ENCODE data around the gene SLC38A11. TPM values are rescaled to one million over a fixed set of nuclear protein-coding genes. Genes with fewer than 3 reads are reported as not detected.
"Not testable (repeated sequence)": the region's sequence is repeated elsewhere in the genome, so short reads cannot be mapped to it uniquely, and the experiment has no call there.

SLC38A11 gene
- total RNA-seq, 1 donor from 2014 or later: not detected

DNA sequence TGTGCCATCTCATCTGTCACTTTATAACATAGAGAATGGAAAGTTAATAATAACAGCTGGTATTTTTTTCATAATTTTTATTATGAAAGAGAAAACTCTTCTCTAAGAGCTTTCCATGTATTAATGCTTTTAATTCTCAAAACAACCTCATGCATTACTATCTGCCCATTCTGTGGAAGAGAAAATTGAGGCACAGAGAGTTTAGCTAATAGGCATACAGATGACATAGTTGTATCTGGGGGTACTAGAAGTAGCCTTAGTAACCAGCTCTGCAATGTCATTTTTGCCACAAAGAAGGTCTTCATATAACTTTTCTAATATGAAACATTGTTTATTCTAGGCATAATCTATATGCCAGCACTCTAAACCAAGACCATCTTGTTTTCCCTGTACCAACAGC is 77.4 kb downstream of the SLC38A11 start:
- DNase-seq: no peak

DNA sequence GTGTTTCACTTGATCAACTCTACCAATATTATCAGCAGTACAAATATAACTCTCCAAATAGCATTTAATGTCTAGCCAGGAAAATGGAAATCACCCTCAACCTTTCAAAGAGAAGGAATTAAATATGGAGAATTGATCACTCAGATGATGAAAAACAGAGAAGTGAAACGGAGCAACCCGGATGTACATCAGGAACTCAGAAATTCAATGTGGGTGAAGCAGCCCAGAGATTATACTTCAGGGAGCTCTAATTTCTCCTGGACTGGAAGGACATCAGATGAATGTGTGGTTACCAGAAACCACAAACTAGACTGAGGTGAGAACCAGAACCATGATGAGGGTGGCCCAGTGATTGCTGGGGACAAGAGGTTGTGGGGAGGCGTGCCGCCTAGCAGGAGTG is 78.2 kb downstream of the SLC38A11 start:
- DNase-seq: no peak

DNA sequence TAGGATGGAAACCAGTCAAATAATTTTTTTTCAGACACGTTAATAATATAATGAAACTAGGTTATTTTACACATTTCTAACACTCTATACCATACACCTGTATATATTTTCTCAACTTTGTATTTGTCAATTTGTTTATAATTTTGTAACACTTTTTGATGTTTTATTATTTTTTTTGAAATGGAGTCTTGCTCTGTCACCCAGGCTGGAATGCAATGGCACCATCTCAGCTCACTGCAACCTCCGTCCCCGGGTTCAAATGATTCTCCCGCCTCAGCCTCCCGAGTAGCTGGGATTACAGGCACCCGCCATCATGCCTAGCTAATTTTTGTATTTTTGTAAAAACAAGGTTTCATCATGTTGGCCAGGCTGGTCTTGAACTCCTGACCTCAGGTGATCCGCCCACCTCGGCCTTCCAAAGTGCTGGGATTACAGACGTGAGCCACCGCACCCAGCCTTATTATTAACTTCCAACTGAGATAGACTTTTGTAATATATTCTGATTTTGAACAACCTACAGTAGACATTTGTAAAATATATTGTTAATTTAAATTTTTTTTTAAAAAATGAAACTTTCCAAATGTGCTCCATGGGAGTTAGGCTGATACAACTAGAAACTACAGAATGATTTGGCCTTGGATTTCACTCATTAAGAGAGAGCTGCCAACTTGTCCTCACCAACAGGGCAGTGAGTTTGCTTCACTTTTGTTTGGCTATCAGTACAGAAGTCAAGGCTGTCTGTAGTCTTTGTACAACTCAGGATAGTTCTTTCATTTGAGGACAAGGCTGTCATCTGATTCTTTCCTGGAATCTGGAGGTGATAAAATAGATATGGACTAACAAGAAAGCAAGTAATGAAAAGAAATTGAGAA is 79.8 kb downstream of the SLC38A11 start:
- DNase-seq: no peak

DNA sequence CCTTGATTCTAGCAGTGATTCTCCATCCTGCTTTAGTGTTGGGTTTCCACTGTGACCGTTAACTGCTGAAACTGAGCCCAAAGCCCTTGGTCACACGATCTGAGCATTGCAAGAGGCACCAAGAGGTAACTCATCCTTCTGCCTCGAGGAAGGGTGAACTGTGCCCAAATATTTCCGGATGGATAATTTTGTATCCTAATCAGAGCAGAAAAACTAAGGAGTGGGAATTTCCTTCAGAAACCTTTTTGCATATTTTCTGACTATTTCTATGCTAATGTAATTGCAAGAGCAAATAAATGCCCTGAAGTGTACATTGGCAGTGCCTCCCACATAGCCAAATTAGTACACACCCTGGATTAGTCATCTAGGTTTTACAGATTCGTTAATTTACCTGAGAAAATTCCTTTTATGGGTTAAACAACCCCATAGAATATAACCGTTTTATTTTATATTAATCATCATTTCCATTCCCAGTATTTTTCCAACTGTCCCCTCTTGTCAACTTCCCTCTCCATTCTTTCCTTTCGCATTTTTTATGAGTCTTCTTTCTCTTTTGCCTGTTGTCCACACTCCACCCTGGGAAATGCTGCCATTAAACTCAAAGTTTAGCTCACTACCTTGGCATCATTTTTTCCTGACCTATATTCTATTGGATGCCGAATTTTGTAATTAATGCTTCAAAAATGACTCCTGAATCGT is 82.0 kb downstream of the SLC38A11 start:
- no peak for DNase-seq

DNA sequence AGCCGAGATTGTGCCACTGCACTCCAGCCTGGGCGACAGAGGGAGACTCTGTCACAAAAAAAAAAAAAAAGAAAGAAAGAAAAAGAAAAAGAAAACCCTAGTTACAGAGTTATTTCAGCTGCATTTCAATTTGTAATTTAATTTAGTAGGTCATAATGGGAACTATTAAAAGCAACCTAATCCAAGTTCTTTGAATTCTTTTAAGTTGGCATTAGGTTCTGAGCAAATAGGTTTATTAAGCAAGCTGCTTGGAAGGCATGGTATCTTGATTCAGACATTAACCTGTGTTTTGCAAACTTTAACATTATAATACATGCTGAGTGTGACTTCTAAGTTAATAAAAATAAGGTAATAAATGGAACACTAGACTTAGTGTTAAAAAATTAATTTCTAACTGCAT is 83.9 kb downstream of the SLC38A11 start:
- no peak for DNase-seq

DNA sequence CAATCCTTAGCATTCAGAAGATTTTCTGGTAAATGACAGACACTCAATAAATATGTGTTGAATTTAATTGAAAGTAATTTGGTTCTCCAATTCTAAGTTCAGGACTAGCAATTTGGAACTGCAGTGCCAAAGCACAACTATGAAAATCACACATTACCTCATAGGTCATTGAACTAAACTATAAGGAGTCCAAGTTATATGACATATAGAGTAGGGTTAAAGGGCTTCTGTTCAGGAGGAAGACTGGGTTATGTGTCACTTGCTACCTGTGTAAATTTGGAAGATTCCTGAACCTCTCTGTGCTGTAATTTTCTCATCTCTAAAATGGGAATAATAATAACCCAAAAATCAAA is 85.9 kb downstream of the SLC38A11 start:
- no peak for DNase-seq

DNA sequence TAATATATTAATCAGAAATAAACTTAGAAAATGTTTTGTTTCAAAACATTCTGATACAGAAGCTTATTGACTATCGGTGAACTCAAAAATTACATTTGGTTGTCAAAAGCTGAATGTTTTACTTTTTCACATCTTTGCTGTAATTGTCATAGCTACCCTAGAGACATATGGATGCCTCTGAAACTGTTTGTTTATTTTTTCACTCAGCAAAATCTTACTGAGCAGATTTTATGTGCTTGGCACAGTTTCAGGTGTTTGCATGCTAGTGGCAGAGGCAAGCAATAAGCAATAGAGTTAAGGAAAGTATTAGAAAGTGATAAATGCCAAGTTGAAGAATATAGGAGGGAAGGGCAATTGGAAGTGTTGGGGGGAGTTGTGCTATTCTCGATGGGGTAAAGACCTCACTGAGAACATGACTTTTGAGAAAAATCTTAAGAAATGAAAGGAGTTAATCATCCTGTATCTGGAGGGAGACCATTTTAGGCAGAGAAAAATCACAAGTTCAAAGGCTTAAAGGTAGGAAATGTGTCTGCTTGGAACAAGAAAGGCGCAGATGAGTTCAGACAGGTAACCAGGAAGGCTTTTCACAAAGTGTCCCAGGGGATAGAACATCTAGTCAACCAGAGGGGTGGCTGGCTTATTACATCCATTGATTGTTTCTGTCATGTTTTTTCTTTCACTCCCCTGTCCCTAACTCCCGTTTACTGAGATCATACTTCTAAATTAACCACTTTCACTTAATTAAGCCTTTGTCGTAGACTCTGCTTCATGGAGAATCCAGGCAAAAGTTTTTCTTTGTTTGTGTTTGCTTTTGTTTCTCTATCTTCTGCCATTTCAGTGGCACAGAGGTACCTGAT is 86.5 kb downstream of the SLC38A11 start:
- no peak for DNase-seq

DNA sequence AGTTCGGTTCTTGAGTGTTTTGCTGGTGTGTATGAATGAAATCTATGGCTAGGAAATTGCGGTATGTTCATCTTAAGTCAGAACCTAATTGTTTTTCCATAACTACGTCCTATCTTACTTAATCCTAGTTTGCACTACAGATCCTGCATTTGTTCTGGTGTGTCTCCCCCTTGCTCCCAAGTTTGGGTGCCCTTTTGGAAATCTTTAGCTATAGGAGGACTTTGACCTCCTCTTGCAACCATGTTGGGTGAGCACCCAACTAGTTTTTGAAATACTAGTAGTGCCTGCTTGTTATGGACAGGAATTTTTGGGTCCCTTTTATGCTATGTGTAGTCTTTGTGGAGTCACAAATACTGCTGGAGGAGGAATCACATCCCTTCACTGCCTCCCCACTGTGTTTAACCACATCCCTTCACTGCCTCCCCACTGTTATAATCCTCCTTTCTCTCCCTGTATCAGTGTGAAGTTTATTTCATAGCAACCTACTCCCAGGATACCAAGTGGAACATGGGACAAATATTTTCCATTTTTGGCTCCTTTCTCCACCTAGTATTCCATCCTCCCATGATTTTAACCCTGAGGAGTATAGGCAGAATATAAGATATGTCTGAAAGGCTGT is 87.4 kb downstream of the SLC38A11 start:
- DNase-seq: no peak

DNA sequence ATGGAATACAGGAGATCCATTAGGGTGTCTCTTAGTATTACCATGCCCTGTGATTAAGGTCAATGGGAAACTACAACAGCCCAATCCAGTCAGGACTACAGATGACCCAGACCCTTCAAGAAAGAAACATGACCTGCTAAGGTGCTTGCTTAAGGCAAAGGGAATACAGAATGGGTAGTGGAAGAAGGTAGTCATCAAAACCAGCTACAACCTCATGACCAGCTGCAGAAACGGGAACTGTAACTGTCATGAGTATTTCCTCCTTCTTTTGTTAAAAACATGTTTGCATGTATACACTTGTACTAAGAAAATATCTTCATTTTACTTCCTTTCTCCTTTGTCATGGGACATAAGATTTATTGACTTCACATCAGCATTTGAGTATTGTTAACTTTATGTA is 88.9 kb downstream of the SLC38A11 start:
- DNase-seq: not testable (repeated sequence)

DNA sequence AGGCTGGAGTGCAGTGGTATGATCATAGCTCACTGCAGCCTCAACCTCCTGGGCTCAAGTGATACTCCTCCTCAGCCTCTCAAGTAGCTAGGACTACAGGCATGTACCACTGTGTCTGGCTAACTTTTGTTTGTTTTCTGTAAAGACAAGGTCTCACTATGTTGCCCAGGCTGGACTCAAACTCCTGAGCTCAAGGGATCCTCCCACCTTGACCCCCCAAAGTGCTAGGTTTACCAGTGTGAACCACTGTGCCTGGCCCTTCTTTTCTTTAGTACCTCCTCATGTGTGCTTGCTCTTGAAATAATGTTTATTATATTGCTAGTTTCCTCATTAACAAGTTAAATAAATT is 94.7 kb downstream of the SLC38A11 start:
- no peak for DNase-seq

DNA sequence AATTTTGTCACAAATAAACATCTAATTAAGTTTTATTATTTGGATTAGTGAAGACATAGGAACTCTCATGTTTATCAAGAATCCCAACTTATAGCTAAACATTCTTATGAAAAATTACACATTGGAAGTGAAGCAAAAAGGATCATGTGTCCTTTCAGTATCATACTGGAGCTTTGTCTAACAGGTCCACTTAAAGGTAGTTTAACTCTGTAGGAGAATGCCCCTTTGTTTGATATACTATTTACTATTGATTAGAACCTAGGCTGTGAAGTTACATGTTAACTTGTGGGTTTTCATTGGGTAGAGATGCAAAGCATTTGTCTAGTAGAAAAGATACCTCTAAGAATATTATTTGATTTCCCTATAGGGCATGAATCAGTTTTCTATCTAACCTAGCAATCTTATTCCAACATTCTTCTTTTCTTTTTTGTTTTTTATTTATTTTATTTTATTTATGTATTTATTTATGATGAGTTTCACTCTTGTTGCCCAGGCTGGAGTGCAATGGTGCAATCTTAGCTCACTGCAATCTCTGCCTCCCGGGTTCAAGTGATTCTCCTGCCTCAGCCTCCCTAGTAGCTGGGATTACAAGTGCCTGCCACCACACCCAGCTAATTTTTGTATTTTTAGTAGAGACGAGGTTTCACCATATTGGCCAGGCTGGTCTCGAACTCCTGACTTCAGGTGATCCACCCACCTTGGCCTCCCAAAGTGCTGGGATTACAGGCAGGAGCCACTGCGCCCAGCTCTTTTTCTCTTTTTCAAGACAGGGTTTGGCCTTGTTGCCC is 95.2 kb downstream of the SLC38A11 start:
- DNase-seq: not testable (repeated sequence)

DNA sequence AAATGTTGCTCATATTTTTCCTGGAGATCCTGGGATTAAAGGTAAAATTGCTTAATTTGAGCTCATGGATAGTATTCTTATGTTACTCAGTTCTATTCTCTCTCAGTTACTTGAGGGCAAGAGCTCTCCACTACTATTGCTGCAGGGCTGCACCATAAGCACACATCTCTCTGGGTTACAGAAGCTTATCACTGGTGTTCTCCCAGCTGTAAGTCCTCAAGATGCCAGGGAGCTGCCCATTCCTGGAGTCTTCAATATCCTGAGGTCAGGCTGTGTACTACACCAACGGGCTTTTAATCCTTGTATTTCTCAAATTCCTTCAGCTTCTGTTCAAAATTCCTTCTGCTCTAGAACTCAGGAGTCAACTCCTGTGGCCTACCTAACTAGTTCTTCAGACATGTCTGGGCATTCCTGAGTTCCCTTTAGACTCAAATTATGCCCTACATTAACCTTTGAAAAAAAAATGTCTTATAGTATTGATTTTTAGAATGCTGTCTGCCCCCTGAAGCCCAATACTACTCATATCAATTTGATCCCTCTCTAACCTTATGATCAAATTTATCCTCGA is 96.0 kb downstream of the SLC38A11 start:
- DNase-seq: no peak

DNA sequence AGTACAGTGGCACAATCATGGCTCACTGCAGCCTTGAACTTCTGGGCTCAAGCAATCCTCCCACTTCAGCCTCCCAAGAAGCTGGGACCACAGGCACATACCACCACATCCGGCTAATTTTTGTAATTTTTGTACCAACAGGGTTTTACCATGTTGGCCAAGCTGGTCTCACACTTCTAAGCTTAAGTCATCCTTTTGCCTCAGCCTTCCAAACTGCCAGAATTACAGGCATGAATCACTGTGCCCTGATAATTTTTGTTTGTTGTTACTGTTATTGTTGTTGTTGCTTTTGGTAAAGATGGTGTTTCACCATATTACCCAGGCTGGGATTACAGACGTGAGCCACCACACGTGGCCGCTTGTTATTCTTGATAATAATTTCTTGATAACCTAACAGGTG is 103.2 kb downstream of the SLC38A11 start:
- no peak for DNase-seq

DNA sequence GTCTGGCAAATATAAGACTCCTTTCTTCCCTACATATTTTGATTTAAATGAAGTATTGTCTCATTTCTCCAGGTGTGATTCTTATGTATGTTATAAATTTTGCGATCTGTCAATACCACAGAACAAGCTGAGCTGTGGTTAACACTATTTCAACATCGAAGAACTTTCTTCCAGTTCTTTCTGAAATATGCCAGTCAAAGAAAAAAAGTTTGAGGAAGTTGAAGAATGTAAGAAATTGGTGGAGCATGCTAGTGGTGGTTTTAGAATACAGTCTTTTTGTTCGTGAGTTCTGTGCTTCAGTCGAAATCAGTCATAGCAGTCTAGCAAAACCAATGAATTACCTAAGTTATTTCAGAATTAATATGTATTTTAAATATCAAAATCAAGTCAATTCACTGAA is 105.1 kb downstream of the SLC38A11 start:
- DNase-seq: no peak

DNA sequence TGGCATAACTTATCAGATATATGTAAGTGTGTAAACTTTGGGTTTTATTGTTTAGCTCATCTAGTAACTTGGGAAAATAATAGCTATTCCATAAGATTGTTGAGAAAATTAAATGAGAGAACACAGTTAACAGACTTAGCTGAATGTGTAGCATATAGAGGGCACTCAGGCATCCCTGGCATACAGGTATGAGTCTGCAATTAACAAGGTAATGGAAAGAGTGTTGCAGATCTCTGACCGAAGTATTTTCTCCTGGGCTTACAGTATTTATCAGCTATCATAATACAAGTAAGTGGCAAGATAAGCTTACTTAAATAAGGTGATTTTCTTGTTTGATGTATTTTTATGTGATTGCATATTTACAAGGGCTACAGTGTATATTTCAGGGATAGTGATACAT is 105.8 kb downstream of the SLC38A11 start:
- no peak for DNase-seq

DNA sequence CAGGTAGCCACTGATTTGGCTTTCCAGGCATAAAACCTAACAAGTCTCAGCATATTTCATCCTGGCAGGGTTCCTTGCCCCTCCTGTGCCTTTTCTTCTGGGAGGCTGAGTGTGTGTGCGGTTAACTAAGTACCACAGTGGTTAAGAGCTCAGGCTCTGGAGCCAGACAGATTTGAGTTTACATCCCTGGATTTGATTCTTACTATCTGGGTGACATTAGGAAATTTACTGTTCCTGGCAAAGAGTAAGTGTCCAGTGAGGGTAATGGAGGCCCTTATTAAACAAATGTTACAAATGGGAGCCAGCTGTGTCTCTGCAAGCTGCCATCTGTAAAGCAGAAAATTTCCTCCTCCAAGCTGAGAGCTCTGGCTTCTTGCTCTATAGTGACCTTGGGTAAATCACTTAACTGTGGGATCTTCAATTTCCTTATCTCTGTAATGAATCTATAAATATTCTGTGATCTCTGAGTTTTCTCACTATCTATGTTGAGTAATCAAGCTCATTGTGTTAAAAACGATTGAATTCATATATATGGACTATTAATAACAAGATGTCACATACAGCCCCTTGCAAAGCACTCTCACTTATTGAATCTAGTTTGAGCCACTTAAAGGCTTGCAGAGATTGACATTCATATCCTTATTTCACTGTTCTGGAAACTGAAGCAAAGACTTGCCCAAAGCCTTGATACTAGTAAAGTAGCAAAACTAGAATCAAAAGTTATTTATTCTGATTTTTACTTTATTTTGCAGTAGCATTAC is 107.2 kb downstream of the SLC38A11 start:
- no peak for DNase-seq

DNA sequence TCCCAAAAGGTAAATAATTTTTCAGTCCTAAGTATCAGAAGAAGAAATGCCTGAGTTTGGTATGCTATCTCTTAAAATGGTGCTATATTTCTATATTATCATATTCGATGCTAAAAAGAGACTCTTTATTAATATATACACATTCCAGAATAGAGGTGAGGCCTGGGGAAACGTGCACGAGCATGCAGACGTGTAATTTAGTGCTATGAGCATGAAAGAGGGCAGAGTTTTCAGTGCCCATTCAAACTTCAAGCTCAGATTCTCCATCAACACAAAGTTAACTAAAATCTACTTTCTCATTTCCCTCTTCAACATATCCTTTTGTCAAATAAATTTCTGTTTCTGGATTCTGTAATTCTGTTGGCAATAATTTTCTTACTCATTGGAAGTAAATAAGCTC is 108.0 kb downstream of the SLC38A11 start:
- no peak for DNase-seq

DNA sequence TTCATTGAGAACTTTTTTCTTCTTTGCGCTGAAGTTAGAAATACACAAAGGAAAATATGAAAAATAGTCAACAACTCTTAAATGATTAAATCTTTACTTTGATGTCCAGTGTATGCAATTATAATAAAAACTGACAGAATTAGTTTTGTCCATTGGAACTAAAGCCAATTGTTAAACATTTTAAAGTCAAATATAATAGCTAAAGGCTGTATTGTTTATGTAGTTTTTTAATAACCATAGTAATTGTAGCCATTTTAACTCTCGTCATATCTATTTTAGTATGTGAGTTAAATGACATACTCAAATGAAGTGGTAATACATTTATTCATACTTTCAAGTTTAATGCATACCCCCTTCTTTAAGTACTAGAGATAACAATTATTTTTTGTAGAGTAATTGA is 109.0 kb downstream of the SLC38A11 start:
- DNase-seq: no peak

Measured in tongue (tissue), 2 donors.